K562 (cell line): Measurements from ENCODE around the gene SPAG17. TPM values are rescaled to one million over a fixed set of nuclear protein-coding genes. Genes with fewer than 3 reads are reported as not detected.

Source experiments
- ATAC-seq: fragments of 200-7000 bp; cut with Tn5 transposase; 3 replicates; pipeline ENCODE4 v1.9.1; 2020; ENCODE audit warnings: moderate library complexity
- BruUV-seq: library from RNA; stranded (reverse); fragments of 400-500 nt; replicated peaks from 2 replicates; lab custom pipeline; 2021; lab: Mats Ljungman, UMichigan
- CTCF ChIA-PET: fragments of 300-600 bp; formaldehyde crosslinking; extraction: SDS; loops from one replicate; lab custom pipeline; 2021; ENCODE audit warnings: low intra/inter-chr PET ratio; lab: Yijun Ruan, JAX
- POLR2A ChIA-PET: fragments of 300-600, 350-650 bp; sonication (Branson Sonifier 250); formaldehyde crosslinking; extraction: SDS; loops from one replicate; lab custom pipeline; 2021; ENCODE audit warnings: antibody characterized with exemption, inconsistent platforms; lab: Yijun Ruan, JAX
- DNase-seq, 4 experiments: peaks; one replicate each; pipeline versions ENCODE4 v3.0.0 to v3.0.0-alpha.2; 2011 to 2018; ENCODE audit warnings: low spot score in 3 of 4, mixed read lengths in 3 of 4; ENCODE audit errors: extremely low read depth in 1 of 4
- FAIRE-seq: peaks from 2 replicates; lab custom pipeline; 2011; peaks lifted over from hg19 to GRCh38; lab: Jason Lieb, UNC
- H2AFZ ChIP-seq: 2 replicates; pipeline ENCODE4 v1.6.0; 2011; ENCODE audit warnings: low read depth, low read length, control low read depth, inconsistent platforms
- H3K27ac ChIP-seq: fragments of 200-600 bp; 3 replicates; pipeline ENCODE4 v1.8.0; 2011; ENCODE audit warnings: low read depth, mild to moderate bottlenecking, control low read depth, inconsistent platforms, low read length, moderate library complexity, mixed read lengths; ENCODE audit errors: extremely low read depth
- H3K27me3 ChIP-seq, 2 experiments: fragments of 300-600 bp in 1 of 2; 2 replicates in 1 of 2; 3 replicates in 1 of 2; pipeline versions ENCODE4 v1.6.0 to v1.8.0; 2011; ENCODE audit warnings: inconsistent platforms in 2 of 2, low read length in 2 of 2, mild to moderate bottlenecking in 1 of 2, mixed read lengths in 1 of 2, moderate library complexity in 1 of 2; ENCODE audit not compliant: control insufficient read depth in 2 of 2, insufficient read depth in 2 of 2
- H3K36me3 ChIP-seq: fragments of 300-600 bp; 3 replicates; pipeline ENCODE4 v1.8.0; 2011; ENCODE audit warnings: mild to moderate bottlenecking, low read length, inconsistent platforms; ENCODE audit not compliant: control insufficient read depth, insufficient read depth
- H3K4me1 ChIP-seq, 2 experiments: fragments of 200-600 bp in 1 of 2; replicated peaks in 1 of 2; 2 replicates in 1 of 2; 3 replicates in 1 of 2; pipeline versions ENCODE4 v1.5.1 to v1.8.0; 2011; ENCODE audit warnings: inconsistent platforms in 2 of 2, low read length in 2 of 2, mild to moderate bottlenecking in 1 of 2, mixed read lengths in 1 of 2, moderate library complexity in 1 of 2; ENCODE audit not compliant: control insufficient read depth in 2 of 2, insufficient read depth in 2 of 2
- H3K4me2 ChIP-seq: 2 replicates; pipeline ENCODE4 v1.6.1; 2011; ENCODE audit warnings: low read length, control low read depth, inconsistent platforms, mixed read lengths; ENCODE audit not compliant: insufficient read depth
- H3K4me3 ChIP-seq: fragments of 200-600 bp; sonication (generic), shearing (Covaris generic); 2 replicates; pipeline ENCODE4 v1.5.1; 2016; ENCODE audit warnings: control low read depth, inconsistent platforms
- H3K79me2 ChIP-seq: fragments of 200-600 bp; 3 replicates; pipeline ENCODE4 v1.8.0; 2011; ENCODE audit warnings: low read length, inconsistent platforms; ENCODE audit not compliant: control insufficient read depth, insufficient read depth
- H3K9ac ChIP-seq, 2 experiments: 2 replicates each; pipeline versions ENCODE4 v1.6.0 to v1.6.1; 2011; ENCODE audit warnings: low read depth in 2 of 2, low read length in 2 of 2, control low read depth in 1 of 2, inconsistent platforms in 1 of 2, mild to moderate bottlenecking in 1 of 2, mixed read lengths in 1 of 2; ENCODE audit not compliant: insufficient read depth in 1 of 2
- H3K9me1 ChIP-seq: one replicate; pipeline ENCODE4 v1.6.0; 2011; ENCODE audit warnings: inconsistent platforms, mild to moderate bottlenecking, low read length, moderate library complexity; ENCODE audit not compliant: control insufficient read depth, insufficient read depth
- H3K9me3 ChIP-seq: replicated peaks from 2 replicates; pipeline ENCODE4 v1.5.1; 2011; ENCODE audit warnings: low read depth, low read length, inconsistent platforms; ENCODE audit not compliant: control insufficient read depth, insufficient read depth
- H4K20me1 ChIP-seq: replicated peaks from 2 replicates; pipeline ENCODE4 v1.6.1; 2011; ENCODE audit warnings: low read length, inconsistent platforms, mixed read lengths; ENCODE audit not compliant: control insufficient read depth, insufficient read depth
- ARID2 ChIP-seq: fragments of 450-650 bp; IDR thresholded peaks from 2 replicates; pipeline ENCODE4 v1.6.1; 2017; ENCODE audit warnings: antibody characterized with exemption, mild to moderate bottlenecking
- BRD4 ChIP-seq: fragments of 200-600 bp; sonication (generic); IDR thresholded peaks from 2 replicates; pipeline ENCODE4 v1.6.1; 2017; ENCODE audit warnings: inconsistent platforms
- BRD9 ChIP-seq: fragments of 450-650 bp; IDR thresholded peaks from 2 replicates; pipeline ENCODE4 v1.6.1; 2018; ENCODE audit warnings: low read depth; ENCODE audit not compliant: partially characterized antibody
- EZH2 ChIP-seq: IDR thresholded peaks from 2 replicates; pipeline ENCODE4 v1.6.1; 2012; ENCODE audit warnings: low read depth, mild to moderate bottlenecking, inconsistent platforms, low read length, borderline replicate concordance
- KLF1 ChIP-seq: fragments of 450-650 bp; IDR thresholded peaks from 2 replicates; pipeline ENCODE4 v1.6.1; 2016; ENCODE audit warnings: missing genetic modification characterization, missing compliant biosample characterization
- MAZ ChIP-seq, 2 experiments: fragments of 450-650 bp in 1 of 2; sonication (generic) in 1 of 2; formaldehyde crosslinking; IDR thresholded peaks in 1 of 2; conservative IDR thresholded peaks in 1 of 2; 2 replicates each; pipeline versions ENCODE4 v1.4.0 to v1.5.0; 2020; ENCODE audit warnings: mild to moderate bottlenecking in 1 of 2, missing genetic modification reagents in 1 of 2
- NR1H2 ChIP-seq: sonication (generic); formaldehyde crosslinking; IDR thresholded peaks from 2 replicates; pipeline ENCODE4 v1.4.0; 2020; ENCODE audit warnings: mild to moderate bottlenecking, missing genetic modification reagents
- RB1 ChIP-seq: fragments of 450-650 bp; IDR thresholded peaks from 2 replicates; pipeline ENCODE4 v1.6.1; 2017; ENCODE audit warnings: low read depth, mild to moderate bottlenecking
- RBM34 ChIP-seq: fragments of 200-400 bp; formaldehyde crosslinking; IDR thresholded peaks from 2 replicates; pipeline ENCODE4 v1.6.1; 2018; ENCODE audit warnings: low read length, borderline replicate concordance; ENCODE audit not compliant: insufficient read depth
- TSC22D4 ChIP-seq: fragments of 450-650 bp; IDR thresholded peaks from 2 replicates; pipeline ENCODE4 v1.6.1; 2016; ENCODE audit warnings: missing genetic modification characterization, missing biosample characterization, control low read depth
- ZFX ChIP-seq: sonication (generic); formaldehyde crosslinking; IDR thresholded peaks from 2 replicates; pipeline ENCODE4 v1.8.0; 2022; ENCODE audit warnings: mild to moderate bottlenecking, missing genetic modification reagents, moderate library complexity
- WGBS: fragments of 100-300 bp; shearing (Covaris generic); methylation state at CpG from one replicate; pipeline ENCODE4 v1.1.6; 2016; ENCODE audit warnings: low coverage, mixed read lengths; ENCODE audit not compliant: insufficient coverage; ENCODE audit errors: missing lambda C conversion rate; 5-methylcytosine and 5-hydroxymethylcytosine counted together
- in situ Hi-C: fragments of 300-500 bp; cut with MboI; formaldehyde crosslinking; loops from 4 replicates; pipeline ENCODE4 v1.15.0; 2018; ENCODE audit warnings: inconsistent platforms, mixed read lengths
- intact Hi-C: fragments of 100-400 bp; cut with micrococcal nuclease; formaldehyde crosslinking; loops from 2 replicates; pipeline ENCODE4 v1.14.2; 2022
- polyA plus RNA-seq, 8 experiments: library from polyadenylated mRNA; depleted of rRNA in 4 of 8; stranded (reverse) in 5 of 8; unstranded in 3 of 8; fragments of >200 nt; fragmentation: Nextera tagmentation in 2 of 8; fragmentation: Illumina TruSeq in 1 of 8; extraction: Ambion mirVana in 2 of 8; extraction: Trizol in 1 of 8; gene quantifications; 2 replicates each; pipeline versions ENCODE4 v1.2.1 to v1.2.3, GENCODE V29; 2011 to 2014; ENCODE audit warnings: inconsistent platforms in 1 of 8, missing spikeins in 1 of 8
- total RNA-seq, 7 experiments: library from RNA; depleted of rRNA in 6 of 7; stranded (reverse); fragments of >200 nt in 6 of 7; fragmentation: Illumina TruSeq in 2 of 7; extraction: Trizol in 2 of 7; gene quantifications; 2 replicates each; pipeline versions ENCODE4 v1.2.1 to v1.2.3, GENCODE V29; 2011 to 2021; ENCODE audit warnings: low replicate concordance in 1 of 7
- TF ChIP-seq, protein P1 (sequence below), 3 experiments: IDR thresholded peaks in 2 of 3; conservative IDR thresholded peaks in 1 of 3; 2 replicates each; pipeline ENCODE4 v1.5.1; 2011 to 2012; ENCODE audit warnings: low read length in 3 of 3, mild to moderate bottlenecking in 3 of 3, control low read depth in 2 of 3, improper control_type of control experiment in 1 of 3, inconsistent platforms in 1 of 3, low read depth in 1 of 3, mixed read lengths in 1 of 3, moderate library complexity in 1 of 3; ENCODE audit not compliant: insufficient read depth in 2 of 3

SPAG17 gene
- total and polyA plus RNA-seq, 9 of the 15 experiments (the other 6 are each of a cell fraction or from before 2014, with no cell fraction given), result 0.07 to 2.1 (median 1.5) TPM

DNA sequence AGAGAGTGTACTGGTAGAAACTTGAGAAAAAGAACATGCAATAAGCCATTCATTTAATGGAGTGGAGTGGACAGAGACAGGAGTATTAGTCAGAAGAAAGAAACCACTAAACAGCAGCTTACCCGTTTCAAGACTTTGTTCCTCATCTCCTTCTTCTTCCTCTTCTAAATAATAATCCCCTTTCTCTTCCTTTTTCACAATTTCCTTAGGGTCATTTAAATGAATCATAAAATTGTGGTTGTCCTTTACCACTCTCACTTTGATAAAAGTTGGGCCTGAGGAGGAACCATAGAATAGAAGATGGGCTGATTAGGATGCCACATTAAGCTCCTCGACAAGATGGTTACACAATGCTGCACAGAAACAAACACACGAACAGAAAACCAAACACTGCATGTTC lies 145.9 kb downstream of the SPAG17 start:
- H3K4me3 ChIP-seq, result no peak overlapping the region
- no peak overlapping the region for H3K27ac ChIP-seq
- no peaks in the 10 kb centered on the region for H4K20me1 ChIP-seq
- in situ Hi-C loops, result no loop called here
- H3K9ac ChIP-seq, result no peak overlapping the region
- no peak overlapping the region for H2AFZ ChIP-seq
- no TSS peak for BruUV-seq
- intact Hi-C loops, result no loop called here
- FAIRE-seq (no peak), DNase-seq (no peak), ATAC-seq (no peak)
- H3K4me2 ChIP-seq, result no peak overlapping the region
- no peaks in the 10 kb centered on the region for H3K27me3 ChIP-seq
- no peaks in the 10 kb centered on the region for H3K4me1 ChIP-seq
- no peaks in the 10 kb centered on the region for H3K79me2 ChIP-seq
- H3K9me3 ChIP-seq, result no peaks in the 10 kb centered on the region
- ChIA-PET POLR2A (no interaction called here), CTCF (no interaction called here)
- H3K9me1 ChIP-seq, result no peaks in the 10 kb centered on the region
- TF ChIP-seq, protein P1, sequence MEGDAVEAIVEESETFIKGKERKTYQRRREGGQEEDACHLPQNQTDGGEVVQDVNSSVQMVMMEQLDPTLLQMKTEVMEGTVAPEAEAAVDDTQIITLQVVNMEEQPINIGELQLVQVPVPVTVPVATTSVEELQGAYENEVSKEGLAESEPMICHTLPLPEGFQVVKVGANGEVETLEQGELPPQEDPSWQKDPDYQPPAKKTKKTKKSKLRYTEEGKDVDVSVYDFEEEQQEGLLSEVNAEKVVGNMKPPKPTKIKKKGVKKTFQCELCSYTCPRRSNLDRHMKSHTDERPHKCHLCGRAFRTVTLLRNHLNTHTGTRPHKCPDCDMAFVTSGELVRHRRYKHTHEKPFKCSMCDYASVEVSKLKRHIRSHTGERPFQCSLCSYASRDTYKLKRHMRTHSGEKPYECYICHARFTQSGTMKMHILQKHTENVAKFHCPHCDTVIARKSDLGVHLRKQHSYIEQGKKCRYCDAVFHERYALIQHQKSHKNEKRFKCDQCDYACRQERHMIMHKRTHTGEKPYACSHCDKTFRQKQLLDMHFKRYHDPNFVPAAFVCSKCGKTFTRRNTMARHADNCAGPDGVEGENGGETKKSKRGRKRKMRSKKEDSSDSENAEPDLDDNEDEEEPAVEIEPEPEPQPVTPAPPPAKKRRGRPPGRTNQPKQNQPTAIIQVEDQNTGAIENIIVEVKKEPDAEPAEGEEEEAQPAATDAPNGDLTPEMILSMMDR (IDR thresholded peaks at IDR 0.05 in 2 of 3, conservative IDR thresholded peaks at IDR 0.05 in 1 of 3; ENCODE audit: insufficient read depth in 2 of 3, low read depth in 1 of 3, low read length in 3 of 3), result no peak
- TF ChIP-seq RBM34 (no peak), EZH2 (no peak), ZFX (CRISPR knock-in tag) (no peak), ARID2 (no peak), MAZ (CRISPR knock-in tag; conservative IDR thresholded peaks at IDR 0.05 in 1 of 2, IDR thresholded peaks at IDR 0.05 in 1 of 2) (no peak), KLF1 (tag) (no peak), BRD9 (no peak), BRD4 (no peak), TSC22D4 (no peak), NR1H2 (no peak), RB1 (no peak)
- 2% methylated on average over 3 of the region's 3 CpGs for WGBS
- no peaks in the 10 kb centered on the region for H3K36me3 ChIP-seq
